Esophagus squamous epithelium (tissue), 5 donors: Measurements from ENCODE around the gene CXCL17. TPM values are rescaled to one million over a fixed set of nuclear protein-coding genes. Genes with fewer than 3 reads are reported as not detected.
"Not testable (repeated sequence)": the region's sequence is repeated elsewhere in the genome, so short reads cannot be mapped to it uniquely, and the experiment has no call there.

ENCODE experiments used
- DNase-seq: peaks from one replicate; lab custom pipeline; 2025; lab: John Stamatoyannopoulos, UW
- H3K27ac ChIP-seq, 4 donors: fragments of 200-600 bp; sonication (generic); one replicate each; pipeline ENCODE4 v1.5.1; 2016 to 2019; ENCODE audit warnings: mild to moderate bottlenecking in 1 of 4
- H3K27me3 ChIP-seq, 4 donors: fragments of 200-600 bp; sonication (generic); 1 replicate in 3 of 4; 2 replicates in 1 of 4; pipeline versions ENCODE4 v1.5.1 to v1.6.0; 2017 to 2021; ENCODE audit warnings: antibody characterized with exemption in 1 of 4
- H3K36me3 ChIP-seq, 3 donors: fragments of 200-600 bp; sonication (generic); one replicate each; pipeline ENCODE4 v1.5.1; 2016 to 2019
- H3K4me1 ChIP-seq, 3 donors: fragments of 200-600 bp; sonication (generic); one replicate each; pipeline ENCODE4 v1.5.1; 2017 to 2019
- H3K4me3 ChIP-seq, 4 donors: fragments of 200-600 bp; sonication (generic); 1 replicate in 3 of 4; 2 replicates in 1 of 4; pipeline ENCODE4 v1.5.1; 2016 to 2019; ENCODE audit warnings: mild to moderate bottlenecking in 2 of 4, moderate library complexity in 1 of 4
- H3K9me3 ChIP-seq, 3 donors: fragments of 200-600 bp; sonication (generic); one replicate each; pipeline ENCODE4 v1.5.1; 2016 to 2019
- POLR2A ChIP-seq, 4 donors: fragments of 450-650 bp; IDR thresholded peaks; one replicate each; pipeline ENCODE4 v1.6.1; 2017; ENCODE audit warnings: antibody characterized with exemption in 4 of 4, mild to moderate bottlenecking in 4 of 4, moderate library complexity in 3 of 4
- WGBS, 2 donors: methylation state at CpG; one replicate each; pipeline ENCODE4 v1.1.5; 2018; 5-methylcytosine and 5-hydroxymethylcytosine counted together
- intact Hi-C: fragments of 100-400 bp; cut with DNase I; formaldehyde crosslinking; loops from one replicate; pipeline ENCODE4 v1.15.0; 2022
- total RNA-seq, 4 donors: library from RNA; depleted of rRNA; stranded (reverse); fragments of >200 nt; gene quantifications; one replicate each; pipeline ENCODE4 v1.1.0, GENCODE V29; 2016
- TF ChIP-seq, protein P1 (sequence below), 6 experiments: fragments of 450-650 bp in 4 of 6; fragments of 200-600 bp in 2 of 6; sonication (generic) in 2 of 6; IDR thresholded peaks; one replicate each; pipeline ENCODE4 v1.5.1; 2016 to 2019; ENCODE audit warnings: antibody characterized with exemption in 6 of 6, mild to moderate bottlenecking in 4 of 6, moderate library complexity in 4 of 6
- donor health status: DM: yes; HTN: yes; CAD: no.

Gene CXCL17
- total RNA-seq, 4 donors from 2014 or later = 19.3 to 97.7 (median 33.8) TPM

GRCh38 chr19:42455086-42455485, 12.3 kb upstream of the CXCL17 start:
- DNase-seq = no peak
- intact Hi-C loops = loop anchor here (10.0 kb wide), 1 partner anchor 140 kb away; the partner anchor contains the start of gene CEACAM8

GRCh38 chr19:42452590-42452989, 9.8 kb upstream of the CXCL17 start:
- no peak overlapping the region for H3K27ac ChIP-seq
- intact Hi-C loops = loop anchor here (10.0 kb wide), 1 partner anchor 142 kb away; the partner anchor contains the start of gene CEACAM8

More at GRCh38 chr19:42455086-42455485, 12.3 kb upstream of the CXCL17 start:
- 92 to 93% methylated on average over 2 of the region's 2 CpGs for WGBS, 2 donors
- peak overlapping the region in 2 of 4 donors; percentile 52 to 61 for H3K27ac ChIP-seq
- no peak overlapping the region for H3K4me3 ChIP-seq
- TF ChIP-seq, protein P1, sequence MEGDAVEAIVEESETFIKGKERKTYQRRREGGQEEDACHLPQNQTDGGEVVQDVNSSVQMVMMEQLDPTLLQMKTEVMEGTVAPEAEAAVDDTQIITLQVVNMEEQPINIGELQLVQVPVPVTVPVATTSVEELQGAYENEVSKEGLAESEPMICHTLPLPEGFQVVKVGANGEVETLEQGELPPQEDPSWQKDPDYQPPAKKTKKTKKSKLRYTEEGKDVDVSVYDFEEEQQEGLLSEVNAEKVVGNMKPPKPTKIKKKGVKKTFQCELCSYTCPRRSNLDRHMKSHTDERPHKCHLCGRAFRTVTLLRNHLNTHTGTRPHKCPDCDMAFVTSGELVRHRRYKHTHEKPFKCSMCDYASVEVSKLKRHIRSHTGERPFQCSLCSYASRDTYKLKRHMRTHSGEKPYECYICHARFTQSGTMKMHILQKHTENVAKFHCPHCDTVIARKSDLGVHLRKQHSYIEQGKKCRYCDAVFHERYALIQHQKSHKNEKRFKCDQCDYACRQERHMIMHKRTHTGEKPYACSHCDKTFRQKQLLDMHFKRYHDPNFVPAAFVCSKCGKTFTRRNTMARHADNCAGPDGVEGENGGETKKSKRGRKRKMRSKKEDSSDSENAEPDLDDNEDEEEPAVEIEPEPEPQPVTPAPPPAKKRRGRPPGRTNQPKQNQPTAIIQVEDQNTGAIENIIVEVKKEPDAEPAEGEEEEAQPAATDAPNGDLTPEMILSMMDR (IDR thresholded peaks at IDR 0.05) = no peak
- no peak for TF ChIP-seq POLR2A (IDR thresholded peaks at IDR 0.05)
- no peaks in the 10 kb centered on the region for H3K36me3 ChIP-seq
- H3K4me1 ChIP-seq = peaks cover 0 to 25% (median 0%) of the 10 kb centered on the region in 3 donors
- H3K27me3 ChIP-seq = no peaks in the 10 kb centered on the region
- H3K9me3 ChIP-seq = no peaks in the 10 kb centered on the region

GRCh38 chr19:42450314-42450934, 7.7 kb upstream of the CXCL17 start:
- Histone ChIP-seq H3K4me3 (no peak overlapping the region), H3K9me3 (no peaks in the 10 kb centered on the region), H3K36me3 (no peaks in the 10 kb centered on the region), H3K4me1 (peaks cover 0 to 63% (median 0%) of the 10 kb centered on the region in 3 donors), H3K27ac (peak overlapping the region; percentile 35 to 79 (median 52)), H3K27me3 (no peaks in the 10 kb centered on the region)
- intact Hi-C loops = loop anchor here (2.0 to 10.0 kb wide), 2 partner anchors 78 to 144 kb away; partner anchors contain the start of genes CEACAM1 and CEACAM8
- WGBS, 2 donors = 0% methylated on average over 3 of the region's 3 CpGs
- no peak for DNase-seq
- TF ChIP-seq, protein P1 (IDR thresholded peaks at IDR 0.05) = peak; percentile 68 to 96 (median 91)
- no peak for TF ChIP-seq POLR2A (IDR thresholded peaks at IDR 0.05)

More at GRCh38 chr19:42452590-42452989, 9.8 kb upstream of the CXCL17 start:
- Histone ChIP-seq H3K4me1 (peaks cover 0 to 50% (median 0%) of the 10 kb centered on the region in 3 donors), H3K4me3 (no peak overlapping the region), H3K36me3 (no peaks in the 10 kb centered on the region), H3K27me3 (no peaks in the 10 kb centered on the region), H3K9me3 (no peaks in the 10 kb centered on the region)
- WGBS, 2 donors = 42 to 66% methylated on average over 4 of the region's 4 CpGs
- TF ChIP-seq POLR2A (IDR thresholded peaks at IDR 0.05) = no peak
- TF ChIP-seq, protein P1 (IDR thresholded peaks at IDR 0.05) = no peak
- DNase-seq = no peak

DNA sequence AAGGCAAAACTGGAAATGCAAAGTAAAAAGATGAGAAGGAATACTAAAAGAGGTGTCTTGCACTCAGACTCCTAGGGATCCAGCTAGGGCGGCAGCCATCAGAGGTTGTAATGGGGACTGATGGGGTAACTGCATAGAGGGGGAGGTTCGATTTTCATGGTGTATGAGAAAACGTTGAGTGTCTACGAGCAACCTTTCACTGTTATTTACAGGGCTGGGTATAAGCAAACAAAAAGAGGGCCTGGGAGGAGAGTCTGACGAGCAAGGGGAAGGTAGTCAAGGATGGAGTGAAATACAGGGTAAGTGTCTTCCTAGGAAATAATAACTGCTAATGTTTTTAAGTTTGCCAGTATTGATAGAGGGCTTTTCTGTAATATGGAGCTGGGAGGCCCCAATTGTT, 5.6 kb upstream of the CXCL17 start:
- Histone ChIP-seq H3K27ac (peak overlapping the region in 3 of 4 donors; percentile 50 to 79 (median 75)), H3K4me1 (peaks cover 0 to 76% (median 0%) of the 10 kb centered on the region in 3 donors)
- H3K27me3 ChIP-seq, H3K9me3 ChIP-seq, intact Hi-C loops, H3K4me3 ChIP-seq, DNase-seq, H3K36me3 ChIP-seq: not testable (repeated sequence)
- 72 to 74% methylated on average over 5 of the region's 5 CpGs for WGBS, 2 donors

GRCh38 chr19:42445948-42446347, 3.2 kb upstream of the CXCL17 start:
- Histone ChIP-seq H3K27me3 (no peaks in the 10 kb centered on the region), H3K4me3 (no peak overlapping the region), H3K4me1 (peaks cover 0 to 98% (median 7%) of the 10 kb centered on the region in 3 donors), H3K36me3 (no peaks in the 10 kb centered on the region), H3K27ac (no peak overlapping the region), H3K9me3 (no peaks in the 10 kb centered on the region)
- DNase-seq = no peak
- 74 to 80% methylated on average over 7 of the region's 7 CpGs for WGBS, 2 donors
- TF ChIP-seq, protein P1 (IDR thresholded peaks at IDR 0.05) = no peak
- TF ChIP-seq POLR2A (IDR thresholded peaks at IDR 0.05) = no peak
- intact Hi-C loops = no loop called here
